ENCODE results near the gene USP13. TPM values are rescaled to one million over a fixed set of nuclear protein-coding genes. Genes with fewer than 3 reads are reported as not detected.

The USP13 gene
- total RNA-seq, 1 experiment from 2014 or later: 14.3 TPM

GRCh38 chr3:179796421-179796820 lies 143.6 kb downstream of the USP13 start:
- DNase-seq (ENCODE audit: low read depth): no peak

GRCh38 chr3:179797192-179797591 lies 144.4 kb downstream of the USP13 start:
- DNase-seq (ENCODE audit: low read depth): no peak

- peak; percentile 36 for DNase-seq (ENCODE audit: low read depth)
These were observed 148.4 kb downstream of the USP13 start for GRCh38 chr3:179801263-179801662.

GRCh38 chr3:179801856-179802255 lies 149.0 kb downstream of the USP13 start:
- DNase-seq (ENCODE audit: low read depth): no peak

- DNase-seq (ENCODE audit: low read depth): peak; percentile 26
These were observed 153.3 kb downstream of the USP13 start for GRCh38 chr3:179806177-179806576.

GRCh38 chr3:179807588-179807987 lies 154.7 kb downstream of the USP13 start:
- no peak for DNase-seq (ENCODE audit: low read depth)

GRCh38 chr3:179809639-179810038 lies 156.8 kb downstream of the USP13 start:
- DNase-seq (ENCODE audit: low read depth): no peak

GRCh38 chr3:179811321-179812095 lies 158.7 kb downstream of the USP13 start:
- peak; percentile 81 for DNase-seq (ENCODE audit: low read depth)

GRCh38 chr3:179812096-179812382 lies 159.2 kb downstream of the USP13 start:
- DNase-seq (ENCODE audit: low read depth): no peak

GRCh38 chr3:179819379-179819778 lies 166.5 kb downstream of the USP13 start:
- DNase-seq (ENCODE audit: low read depth): no peak

- DNase-seq (ENCODE audit: low read depth): no peak
These were observed 169.5 kb downstream of the USP13 start for GRCh38 chr3:179822296-179822695.

- no peak for DNase-seq (ENCODE audit: low read depth)
These were observed 172.8 kb downstream of the USP13 start for GRCh38 chr3:179825527-179826246.

GRCh38 chr3:179826247-179826637 lies 173.4 kb downstream of the USP13 start:
- DNase-seq (ENCODE audit: low read depth): no peak

GRCh38 chr3:179828738-179829137 lies 175.9 kb downstream of the USP13 start:
- no peak for DNase-seq (ENCODE audit: low read depth)

GRCh38 chr3:179829401-179829800 lies 176.6 kb downstream of the USP13 start:
- no peak for DNase-seq (ENCODE audit: low read depth)

- no peak for DNase-seq (ENCODE audit: low read depth)
These were observed 179.6 kb downstream of the USP13 start for GRCh38 chr3:179832333-179832854.

- DNase-seq (ENCODE audit: low read depth): no peak
These were observed 180.5 kb downstream of the USP13 start for GRCh38 chr3:179833294-179833693.

GRCh38 chr3:179837374-179837773 lies 184.5 kb downstream of the USP13 start:
- no peak for DNase-seq (ENCODE audit: low read depth)

Other genes starting within 250 kb of the USP13 start
- 38.1 and 57.0 TPM in 2 replicates for gene GNB4, start 201.6 kb upstream of the USP13 start, total RNA-seq (2014; rRNA removed; shearing (Covaris generic))
- 200 and 265 TPM in 2 replicates for gene ACTL6A, start 90.1 kb upstream of the USP13 start, total RNA-seq (2014; rRNA removed; shearing (Covaris generic))
- 83.0 and 112 TPM in 2 replicates for gene MRPL47, start 48.4 kb upstream of the USP13 start, total RNA-seq (2014; rRNA removed; shearing (Covaris generic))
- 237 and 307 TPM in 2 replicates for gene NDUFB5, start 48.2 kb upstream of the USP13 start, total RNA-seq (2014; rRNA removed; shearing (Covaris generic))